ENCODE results near the gene CACNA1A.
"Not testable (repeated sequence)": the region's sequence is repeated elsewhere in the genome, so short reads cannot be mapped to it uniquely, and the experiment has no call there.

The CACNA1A gene

GRCh38 chr19:13215572-13216380 is 290.5 kb downstream of the CACNA1A start:
- DNase-seq: no peak

DNA sequence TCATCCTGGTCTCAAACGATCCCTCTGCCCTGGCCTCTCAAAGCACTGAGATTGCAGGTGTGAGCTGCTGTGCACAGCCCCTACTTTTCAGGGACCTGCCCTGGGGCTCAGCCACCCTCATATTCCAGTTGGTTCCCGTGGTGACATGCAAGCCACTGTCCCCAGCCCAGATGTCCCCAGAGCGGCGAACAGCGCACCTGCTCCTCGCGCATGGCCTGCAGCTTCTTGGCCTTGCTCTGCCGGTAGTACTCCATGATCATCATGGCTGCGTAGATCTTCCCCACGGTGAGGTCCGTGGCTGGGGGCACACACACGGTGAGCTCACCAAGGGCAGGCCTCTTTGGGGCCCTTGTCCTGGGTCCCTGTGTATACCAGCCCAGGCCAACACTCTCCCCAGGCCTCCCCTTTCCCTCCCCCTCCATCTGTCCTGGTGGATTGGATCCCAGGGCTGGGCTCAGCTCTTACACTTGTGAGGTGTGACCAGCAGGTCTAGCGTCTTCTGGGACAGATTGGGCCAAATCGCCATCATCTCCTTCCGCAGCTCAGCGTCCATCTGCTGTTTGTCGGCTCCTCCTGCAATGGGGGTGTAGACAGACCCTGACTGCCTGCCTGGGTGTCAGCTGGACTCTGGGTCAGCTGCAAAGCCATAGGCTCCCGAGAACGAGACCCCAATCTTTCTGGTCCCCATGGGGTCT is 292.1 kb downstream of the CACNA1A start:
- no peak for DNase-seq

DNA sequence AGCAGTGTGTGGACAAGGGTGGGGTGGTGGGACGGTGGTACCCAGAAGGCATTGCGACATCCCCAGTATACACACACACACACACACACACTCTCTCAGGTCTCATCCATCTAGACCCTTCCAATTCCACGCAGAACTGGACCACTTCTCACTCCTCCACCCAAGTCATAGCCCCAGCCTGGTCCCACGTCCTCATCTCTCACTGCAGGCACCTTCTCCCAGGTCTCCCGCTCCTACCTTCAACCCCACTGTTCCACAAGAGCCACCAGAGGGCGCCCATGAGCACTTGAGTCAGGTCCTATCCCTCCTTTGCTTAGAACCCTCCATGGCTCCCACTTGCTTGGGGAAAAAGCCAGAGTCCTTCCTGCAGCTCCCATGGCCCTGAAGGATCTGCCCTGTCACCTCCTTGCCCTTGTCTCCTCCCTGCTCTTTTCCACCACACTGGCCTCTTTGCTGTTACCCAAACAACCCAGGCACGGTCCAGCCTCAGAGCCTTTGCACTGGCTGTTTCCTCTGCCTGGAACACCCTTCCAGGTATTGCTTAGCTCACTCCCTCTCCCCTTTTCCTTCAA is 293.4 kb downstream of the CACNA1A start:
- no peak for DNase-seq

- DNase-seq: no peak
Measured at GRCh38 chr19:13211426-13212308, 294.6 kb downstream of the CACNA1A start.

DNA sequence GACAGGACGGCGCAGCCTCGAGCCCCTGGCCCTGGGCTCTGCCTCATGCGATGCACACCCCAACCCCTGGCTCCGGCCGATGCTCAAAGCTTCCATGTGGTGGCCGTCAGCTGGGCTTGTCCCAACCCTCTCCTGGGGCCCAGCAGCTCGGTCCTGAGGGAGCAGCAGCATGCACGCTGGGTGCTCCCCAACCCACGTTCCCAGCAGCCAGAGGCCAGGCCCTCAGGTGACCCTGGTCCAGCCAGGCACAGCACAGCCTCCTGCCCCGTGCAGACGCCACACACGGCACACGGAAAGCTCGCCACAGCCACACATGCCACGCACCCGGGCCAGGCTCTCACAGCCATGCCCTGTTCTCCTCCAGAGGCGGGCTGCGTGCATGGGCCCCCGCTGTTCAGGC is 295.3 kb downstream of the CACNA1A start:
- no peak for DNase-seq

GRCh38 chr19:13210339-13210775 is 295.9 kb downstream of the CACNA1A start:
- DNase-seq: no peak

DNA sequence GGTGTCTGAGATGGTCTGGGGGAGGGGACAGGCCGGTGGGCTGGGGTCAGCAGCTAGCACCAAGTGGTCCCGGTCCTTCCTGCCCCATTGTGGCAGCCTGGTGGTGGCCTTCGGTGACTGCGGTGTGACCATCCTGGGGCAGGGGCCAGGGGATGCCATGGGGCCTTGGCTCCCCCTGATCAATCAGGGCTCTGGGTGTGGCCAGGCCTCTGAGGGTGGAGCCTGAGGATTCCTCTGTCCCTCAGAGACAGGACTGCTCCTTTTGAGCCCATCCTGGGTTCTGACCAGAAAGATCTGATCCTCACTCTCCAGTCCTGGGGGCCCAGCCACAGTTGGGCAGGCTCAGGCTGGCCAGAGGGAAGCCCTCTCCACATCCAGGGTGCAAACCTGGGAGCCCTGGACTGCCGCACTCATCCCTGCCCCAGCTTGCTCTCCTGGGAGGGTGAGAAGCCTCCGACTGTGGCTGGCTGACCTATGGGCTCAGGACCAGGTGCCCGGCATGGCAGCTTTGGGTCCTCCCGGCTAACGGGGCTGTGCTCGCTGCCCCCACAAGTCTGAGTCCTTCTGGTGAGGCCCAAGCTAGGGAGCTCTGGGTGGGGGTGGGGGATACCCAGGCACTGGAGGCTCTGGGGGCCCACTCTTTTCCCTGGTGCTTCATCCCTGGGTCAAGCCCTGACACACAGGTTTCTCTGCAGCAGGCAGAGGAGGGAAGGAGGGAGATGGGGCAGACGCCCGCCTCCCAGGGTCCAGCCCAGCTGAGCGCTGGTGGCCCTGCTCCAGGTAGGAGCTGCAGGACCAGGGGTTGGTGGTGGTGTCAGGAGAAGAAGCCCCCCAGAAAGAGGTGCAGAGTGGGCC is 296.6 kb downstream of the CACNA1A start:
- DNase-seq: no peak

- DNase-seq: no peak
Measured at GRCh38 chr19:13208672-13209483, 297.4 kb downstream of the CACNA1A start.

- no peak for DNase-seq
Measured at GRCh38 chr19:13207846-13208671, 298.2 kb downstream of the CACNA1A start.

DNA sequence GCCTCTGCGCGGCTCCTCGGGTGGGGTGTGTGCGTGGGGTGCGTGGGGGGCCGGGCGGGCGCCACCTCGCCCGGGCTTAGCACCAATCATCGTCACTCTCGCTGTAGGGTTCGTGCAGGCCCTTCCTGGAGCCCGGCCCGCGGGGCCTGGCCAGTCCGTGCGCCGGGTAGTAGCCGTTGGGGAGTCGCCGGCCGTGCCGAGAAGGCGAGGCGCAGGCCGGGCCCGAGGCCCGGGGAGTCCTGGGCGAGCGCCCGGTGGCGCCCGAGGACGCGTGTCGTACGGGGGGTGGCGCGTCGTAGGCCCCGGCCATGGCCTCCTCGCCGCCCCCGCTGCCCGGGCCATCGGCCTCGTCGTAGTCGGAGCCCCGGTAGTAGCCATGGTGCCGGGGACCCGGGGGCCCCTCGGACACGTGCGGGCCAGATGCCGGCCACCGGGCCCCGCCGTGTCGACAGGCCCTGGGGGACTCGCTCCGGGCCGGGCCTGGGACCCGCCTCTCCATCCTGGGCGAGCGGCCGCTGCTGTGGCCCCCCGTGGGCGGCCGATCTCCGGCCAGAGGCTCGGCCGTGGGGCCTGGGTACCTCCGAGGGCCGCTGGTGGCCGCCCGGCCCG is 298.9 kb downstream of the CACNA1A start:
- DNase-seq: no peak

DNA sequence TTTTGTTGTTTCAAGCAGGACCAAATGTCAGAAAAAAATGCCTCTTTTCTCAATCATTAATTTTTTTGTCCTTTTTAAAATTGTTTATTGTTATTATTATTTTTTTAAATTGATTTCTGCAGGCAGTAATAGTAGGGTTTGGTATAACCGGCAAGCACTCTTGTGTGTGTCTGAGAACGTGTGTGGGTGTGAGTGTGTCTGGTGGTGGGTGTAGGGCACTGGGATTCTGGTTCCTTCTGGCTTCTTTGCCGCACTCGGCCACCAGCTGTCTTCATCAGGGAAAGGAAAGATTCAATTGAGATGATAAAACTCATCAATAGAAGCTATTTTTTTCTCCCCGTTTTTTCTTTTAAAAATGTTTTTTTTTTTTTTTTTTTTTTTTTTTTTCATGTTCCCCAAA is 299.7 kb downstream of the CACNA1A start:
- no peak for DNase-seq

DNA sequence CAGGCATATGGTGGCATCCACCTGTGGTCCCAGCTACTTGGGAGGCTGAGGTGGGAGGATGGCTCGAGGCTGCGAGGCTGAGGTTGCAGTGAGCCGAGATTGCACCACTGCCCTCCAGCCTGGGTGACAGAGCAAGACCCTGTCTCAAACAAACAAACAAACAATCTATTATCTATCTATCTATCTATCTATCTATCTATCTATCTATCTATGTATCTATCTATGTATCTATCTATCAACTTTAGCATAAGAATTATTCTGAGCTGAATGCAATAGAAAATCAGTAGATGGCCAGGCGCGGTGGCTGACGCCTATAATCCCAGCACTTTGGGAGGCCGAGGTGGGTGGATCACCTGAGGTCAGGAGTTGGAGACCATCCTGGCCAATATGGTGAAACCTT is 304.2 kb downstream of the CACNA1A start:
- DNase-seq: not testable (repeated sequence)

GRCh38 chr19:13198634-13199033 is 307.6 kb downstream of the CACNA1A start:
- no peak for DNase-seq

DNA sequence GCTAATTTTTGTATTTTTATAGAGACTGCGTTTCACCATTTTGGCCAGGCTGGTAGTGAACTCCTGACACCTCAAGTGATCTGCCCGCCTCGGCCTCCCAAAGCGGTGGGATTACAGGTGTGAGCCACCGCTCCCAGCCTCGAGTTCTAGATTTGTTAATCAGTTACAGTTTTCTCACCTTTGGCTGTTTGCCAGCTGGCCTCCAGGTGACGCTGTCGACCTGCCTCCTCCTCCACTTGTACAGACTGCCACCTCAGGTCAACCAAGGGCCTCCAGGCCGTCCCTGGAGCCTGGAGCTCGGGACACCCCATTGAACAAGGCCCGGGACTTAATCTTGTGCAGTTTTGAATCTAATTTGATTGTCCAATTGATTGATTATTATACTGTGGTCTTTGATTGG is 310.6 kb downstream of the CACNA1A start:
- no peak for DNase-seq

GRCh38 chr19:13190781-13191540 is 315.3 kb downstream of the CACNA1A start:
- no peak for DNase-seq

DNA sequence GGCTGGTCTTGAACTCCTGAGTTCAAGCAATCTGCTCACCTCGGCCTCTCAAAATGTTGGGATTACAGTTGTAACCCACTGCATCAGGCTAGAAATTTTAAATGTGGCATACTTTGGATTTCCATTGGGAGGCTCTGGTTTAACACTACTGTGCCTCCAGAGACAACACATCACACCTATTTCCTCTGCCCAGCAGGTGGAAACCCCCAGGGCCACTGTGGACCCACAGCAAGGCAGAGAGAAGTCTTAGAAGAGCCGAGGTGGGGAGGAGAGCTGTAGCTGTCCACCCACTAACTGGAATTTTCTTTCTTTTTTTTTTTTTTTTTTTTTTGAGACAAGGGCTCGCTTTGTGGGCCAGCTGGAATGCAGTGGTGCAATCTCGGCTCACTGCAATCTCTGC is 316.7 kb downstream of the CACNA1A start:
- DNase-seq: no peak

GRCh38 chr19:13187419-13187818 is 318.9 kb downstream of the CACNA1A start:
- no peak for DNase-seq

DNA sequence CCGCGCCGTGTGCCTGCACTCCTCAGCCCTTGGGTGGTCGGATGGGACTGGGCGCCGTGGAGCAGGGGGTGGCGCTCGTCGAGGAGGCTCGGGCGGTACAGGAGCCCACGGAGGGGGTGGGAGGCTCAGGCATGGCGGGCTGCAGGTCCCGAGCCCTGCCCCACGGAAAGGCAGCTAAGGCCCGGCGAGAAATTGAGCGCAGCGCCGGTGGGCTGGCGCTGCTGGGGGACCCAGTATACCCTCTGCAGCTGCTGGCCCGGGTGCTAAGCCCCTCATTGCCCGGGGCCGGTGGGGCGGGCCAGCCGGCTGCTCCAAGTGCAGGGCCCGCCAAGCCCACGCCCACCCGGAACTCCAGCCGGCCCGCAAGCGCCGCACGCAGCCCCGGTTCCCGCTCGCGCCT is 319.6 kb downstream of the CACNA1A start:
- not testable (repeated sequence) for DNase-seq
